Muscle of back (tissue), 11 donors: Measurements from ENCODE around the gene JARID2. TPM values are rescaled to one million over a fixed set of nuclear protein-coding genes. Genes with fewer than 3 reads are reported as not detected.
"Not testable (repeated sequence)": the region's sequence is repeated elsewhere in the genome, so short reads cannot be mapped to it uniquely, and the experiment has no call there.

Source experiments
- DNase-seq, 3 donors: peaks; one replicate each; pipeline versions ENCODE4 v3.0.0 to v3.0.0-alpha.2; 2013
- polyA plus RNA-seq, 10 donors: library from polyadenylated mRNA; unstranded; fragments of 120-200 nt; gene quantifications; one replicate each; pipeline ENCODE4 v1.2.1, GENCODE V29; 2013; ENCODE audit not compliant: insufficient read length in 10 of 10

The JARID2 gene
- polyA plus RNA-seq, 10 donors = 11.6 to 15.4 (median 14.2) TPM

DNA sequence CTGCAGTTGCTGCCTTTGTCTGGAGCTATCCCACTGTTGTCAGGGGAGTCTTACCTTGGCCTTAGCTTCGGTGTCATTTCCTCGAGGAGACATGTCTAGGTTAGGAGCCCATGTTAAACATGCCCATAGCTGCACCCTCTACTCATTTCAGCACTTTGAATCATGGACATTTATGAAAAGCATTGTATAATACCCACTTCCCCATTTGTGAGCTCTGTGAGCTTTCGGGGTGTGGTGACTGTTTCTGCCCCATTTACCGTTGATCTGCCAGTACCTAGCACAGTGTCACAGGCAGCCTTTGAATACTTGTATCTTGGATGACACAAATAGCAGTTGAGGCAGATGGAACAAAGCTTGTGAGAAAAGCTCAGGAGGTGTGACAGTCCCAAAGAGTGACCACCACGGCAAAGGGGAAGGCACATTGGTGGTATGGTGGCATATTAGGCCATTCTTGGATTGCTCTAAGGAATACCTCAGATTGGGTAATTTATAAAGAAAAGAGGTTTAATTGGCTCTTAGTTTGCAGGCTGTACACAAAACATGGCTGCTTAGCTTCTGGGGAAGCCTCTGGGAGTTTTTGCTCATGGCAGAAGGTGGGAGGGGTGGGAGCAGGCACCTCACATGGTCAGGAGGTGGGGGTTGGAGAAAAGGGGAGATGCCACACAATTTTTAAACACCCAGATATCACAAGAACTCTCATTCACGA, 42.0 kb downstream of the JARID2 start:
- no peak for DNase-seq

- DNase-seq = no peak
Observed at GRCh38 chr6:15288856-15289255, 43.0 kb downstream of the JARID2 start.

DNA sequence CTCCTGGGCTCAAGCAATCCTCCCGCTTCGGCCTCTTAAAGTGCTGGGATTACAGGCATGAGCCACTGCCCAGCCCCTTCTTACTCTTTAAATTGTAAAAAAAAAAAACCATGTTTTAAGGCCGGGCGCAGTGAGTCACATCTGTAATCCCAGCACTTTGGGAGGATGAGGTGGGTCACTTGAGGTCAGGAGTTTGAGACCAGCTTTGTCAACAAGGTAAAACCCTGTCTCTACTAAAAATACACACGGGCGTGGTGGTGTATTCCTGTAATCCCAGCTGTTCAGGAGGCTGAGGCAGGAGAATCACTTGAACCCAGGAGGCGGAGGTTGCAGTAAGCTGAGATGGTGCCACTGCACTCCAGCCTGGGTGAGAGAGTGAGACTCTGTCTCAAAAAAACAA, 43.6 kb downstream of the JARID2 start:
- DNase-seq = not testable (repeated sequence)

DNA sequence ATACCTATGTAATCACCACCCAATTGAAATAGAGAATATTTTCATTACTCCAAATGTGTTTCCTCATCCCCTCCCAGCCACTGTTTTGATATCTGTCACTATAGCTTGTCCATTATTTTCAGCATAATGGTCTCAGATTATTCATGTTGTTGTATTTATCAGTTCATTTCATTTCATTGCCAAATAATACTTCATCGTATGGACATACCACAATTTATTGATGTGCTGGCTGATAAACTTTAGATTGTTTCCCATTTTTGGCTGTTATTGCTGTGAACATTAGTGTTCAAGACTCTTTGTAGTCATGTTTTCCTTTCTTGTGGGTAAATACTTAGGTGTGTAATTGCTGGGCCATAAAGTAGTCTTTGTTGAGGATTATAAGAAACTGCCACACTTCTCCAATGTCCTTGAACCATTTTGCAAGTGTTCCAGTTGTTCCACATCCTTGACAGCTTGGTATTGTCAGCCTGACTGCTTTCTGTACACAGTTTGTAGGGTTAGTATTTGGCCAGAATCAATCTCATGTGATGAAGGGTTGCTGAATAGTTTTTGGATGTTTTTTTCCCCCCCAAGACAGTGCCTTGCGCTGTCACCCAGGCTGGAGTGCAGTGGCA, 44.3 kb downstream of the JARID2 start:
- no peak for DNase-seq

DNA sequence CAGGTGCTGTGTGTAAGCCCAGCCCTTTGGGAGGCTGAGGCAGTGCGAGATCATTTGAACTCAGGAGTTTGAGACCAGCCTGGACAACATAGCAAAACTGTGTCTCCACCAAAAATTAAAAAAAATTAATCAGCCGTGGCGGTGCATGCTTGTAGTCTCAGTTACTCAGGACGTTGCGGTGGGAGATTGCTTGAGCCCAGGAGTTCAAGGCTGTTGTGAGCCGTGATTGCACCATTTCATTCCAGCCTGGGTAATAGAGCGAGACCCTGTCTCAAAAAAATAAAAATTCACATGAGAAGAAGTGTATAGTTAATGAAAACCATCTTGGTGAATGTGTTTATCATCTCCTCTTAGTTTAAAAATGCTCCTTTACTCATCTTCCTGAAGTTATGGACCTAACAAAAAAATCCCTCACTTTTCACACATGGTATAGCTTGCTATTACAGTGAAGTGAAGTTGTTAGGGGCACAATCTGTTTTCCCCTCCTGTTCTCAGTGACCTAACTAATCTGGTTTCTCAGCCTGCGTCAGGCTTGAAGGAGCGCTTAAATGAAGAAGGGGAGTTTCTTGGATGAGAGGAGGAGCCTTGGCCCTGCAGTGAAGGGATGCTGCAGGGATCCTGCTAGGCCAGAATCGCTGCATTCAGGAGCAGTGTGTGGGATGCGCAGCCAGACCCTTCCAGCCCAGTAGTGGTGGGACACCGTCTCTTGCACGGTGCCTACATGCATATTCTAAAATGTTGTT, 45.3 kb downstream of the JARID2 start:
- DNase-seq = no peak

- no peak for DNase-seq
Observed at GRCh38 chr6:15292721-15293302, 46.9 kb downstream of the JARID2 start.

DNA sequence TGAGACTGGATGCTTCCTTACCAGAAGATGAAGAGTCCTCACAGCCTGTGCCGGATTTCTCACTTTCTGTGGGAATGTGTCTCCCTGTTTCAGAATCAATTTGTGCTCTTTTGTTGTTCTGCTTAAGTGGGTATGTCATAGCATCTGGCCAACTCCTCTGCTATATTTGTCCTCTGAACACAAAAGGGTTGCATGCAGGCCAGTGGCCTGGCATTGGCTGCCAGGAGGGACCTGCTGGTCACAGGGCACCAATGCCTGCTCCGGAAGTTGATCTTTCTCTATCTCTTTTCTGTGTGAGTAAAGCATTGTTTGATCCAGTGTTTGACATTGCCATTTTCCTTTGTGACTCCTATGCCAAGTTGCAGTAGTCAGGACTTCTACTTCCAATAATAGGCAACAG, 47.8 kb downstream of the JARID2 start:
- no peak for DNase-seq

DNA sequence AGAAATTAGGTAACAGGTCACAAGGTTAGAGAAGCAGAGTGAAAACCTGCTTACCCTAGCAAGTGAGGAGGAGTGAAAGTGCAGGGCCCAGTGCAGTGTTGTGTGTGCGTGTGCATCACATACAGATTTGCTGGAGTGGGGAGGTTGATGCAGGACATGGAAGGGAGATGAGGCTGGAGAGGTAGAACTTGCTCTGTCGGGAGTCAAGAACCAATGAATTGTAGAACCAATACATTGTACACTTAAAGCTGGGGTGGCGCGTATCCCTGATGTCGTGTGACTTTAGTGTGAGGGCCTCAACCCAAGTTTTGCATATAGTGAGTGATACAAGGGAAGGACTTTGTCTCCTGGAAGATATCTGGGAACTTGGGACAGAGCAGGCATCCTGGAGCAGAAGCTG, 48.6 kb downstream of the JARID2 start:
- no peak for DNase-seq

DNA sequence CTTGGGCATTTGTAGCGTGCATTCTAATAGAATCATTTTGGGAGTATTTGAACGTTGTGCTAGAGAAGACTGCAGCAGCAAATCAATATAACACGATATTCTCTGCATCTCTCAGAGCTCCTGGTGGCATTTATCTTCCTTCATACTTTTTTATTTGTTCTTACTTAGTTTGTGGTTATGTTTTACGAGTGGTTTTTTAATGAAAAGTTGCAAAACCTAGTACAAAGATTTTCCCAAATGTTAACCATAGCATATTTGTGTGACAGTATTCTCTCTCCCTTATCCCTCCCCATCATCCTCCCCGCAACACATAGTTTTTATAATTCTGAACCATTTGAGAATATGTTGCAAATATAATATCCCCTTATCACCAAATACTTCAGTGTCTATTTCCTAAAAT, 50.4 kb downstream of the JARID2 start:
- no peak for DNase-seq

DNA sequence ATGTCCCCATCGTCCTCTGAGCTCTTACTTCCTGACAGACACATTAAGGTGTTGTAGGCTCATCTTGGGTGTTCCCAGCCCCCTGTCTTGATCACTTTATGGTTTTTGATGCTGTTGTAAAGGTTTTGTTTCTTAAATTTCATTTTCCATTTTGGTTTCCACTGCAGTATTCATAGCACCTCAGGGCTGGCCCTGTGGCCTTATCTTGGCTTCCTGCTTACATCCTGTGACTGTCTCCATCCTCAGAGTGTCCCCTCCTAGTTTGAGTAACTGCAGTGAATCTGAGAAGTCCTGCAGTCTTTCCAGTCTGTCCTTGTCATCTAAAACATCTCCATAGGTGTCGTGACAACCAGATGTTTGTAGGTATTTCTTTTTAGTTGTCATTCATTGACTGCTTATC, 50.9 kb downstream of the JARID2 start:
- DNase-seq = no peak

DNA sequence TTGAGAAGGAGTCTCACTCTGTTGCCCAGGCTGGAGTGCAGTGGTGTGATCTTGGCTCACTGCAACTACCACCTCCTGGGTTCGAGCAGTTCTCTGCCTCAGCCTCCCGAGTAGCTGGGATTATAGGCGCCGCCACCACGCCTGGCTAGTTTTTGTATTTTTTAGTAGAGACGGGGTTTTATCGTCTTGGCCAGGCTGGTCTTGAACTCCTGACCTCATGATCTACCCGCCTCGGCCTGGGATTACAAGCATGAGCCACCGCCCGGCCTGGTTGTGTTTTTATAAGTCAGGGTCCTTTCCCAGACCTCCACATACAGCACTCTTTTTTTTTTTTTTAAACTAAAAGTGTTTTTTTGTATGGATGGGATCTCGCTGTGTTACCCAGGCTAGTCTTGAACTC, 51.3 kb downstream of the JARID2 start:
- not testable (repeated sequence) for DNase-seq

DNA sequence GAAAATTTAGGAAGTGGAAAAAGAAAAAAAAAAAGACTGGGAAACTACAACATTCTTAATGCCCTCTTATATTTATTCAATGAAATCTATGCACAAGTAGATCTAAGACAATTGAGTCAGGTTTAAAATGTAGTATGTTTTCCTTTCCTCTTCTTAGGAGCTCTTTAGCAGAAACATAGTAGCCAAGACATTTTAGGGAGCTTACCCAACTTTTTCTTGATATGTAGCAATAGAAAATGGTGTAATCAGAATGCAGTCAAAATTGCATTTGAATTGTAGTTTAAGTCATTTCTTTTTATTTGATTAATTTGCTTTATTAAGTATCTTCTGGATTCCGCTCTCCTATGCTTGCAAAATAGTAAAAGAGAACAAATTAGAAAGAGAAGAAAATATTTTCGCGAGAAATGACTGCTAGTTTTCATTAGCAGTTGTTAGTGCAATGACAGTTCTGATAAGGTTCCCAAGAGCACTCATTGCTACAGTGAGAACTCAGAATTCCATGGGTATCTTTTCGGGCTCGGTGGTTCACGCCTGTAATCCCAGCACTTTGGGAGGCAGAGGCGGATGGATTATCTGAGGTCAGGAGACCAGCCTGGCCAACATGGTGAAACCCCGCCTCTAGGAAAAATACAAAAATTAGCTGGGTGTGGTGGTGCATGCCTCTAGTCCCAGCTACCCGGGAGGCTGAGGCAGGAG, 52.2 kb downstream of the JARID2 start:
- no peak for DNase-seq

DNA sequence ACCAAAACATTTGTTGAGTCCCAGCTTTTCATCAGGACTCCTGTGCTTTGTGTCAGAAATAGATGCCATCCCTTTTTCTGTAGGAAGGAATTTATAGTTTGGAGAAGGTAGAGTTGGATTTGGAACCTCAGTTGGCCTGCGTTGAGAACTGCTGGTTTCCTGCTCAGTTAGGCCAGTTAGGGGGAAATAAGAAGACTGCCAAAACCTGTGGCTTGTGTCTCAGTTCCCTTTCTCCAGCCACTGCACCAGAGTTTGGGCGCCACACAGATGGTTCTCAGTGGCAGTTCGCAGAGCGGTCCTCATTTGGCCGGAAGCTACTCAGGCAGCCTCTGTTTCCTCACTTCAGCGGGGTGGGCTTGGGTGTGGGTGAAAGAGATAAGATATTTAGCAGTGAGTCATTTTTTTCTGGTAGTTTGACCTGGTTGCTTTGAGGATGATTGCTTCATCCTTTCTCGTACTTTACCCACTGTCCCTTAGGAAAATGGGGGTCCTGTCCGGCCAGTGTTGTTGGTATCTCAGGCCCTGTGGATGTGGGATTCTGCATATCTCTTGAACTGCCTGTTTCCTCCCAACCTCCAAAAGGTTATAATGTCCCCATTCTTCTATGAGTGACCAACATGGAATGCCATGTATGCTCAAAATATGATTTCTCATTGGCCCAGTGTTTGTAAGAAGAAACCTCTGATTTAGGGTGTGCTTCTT, 53.7 kb downstream of the JARID2 start:
- no peak for DNase-seq

DNA sequence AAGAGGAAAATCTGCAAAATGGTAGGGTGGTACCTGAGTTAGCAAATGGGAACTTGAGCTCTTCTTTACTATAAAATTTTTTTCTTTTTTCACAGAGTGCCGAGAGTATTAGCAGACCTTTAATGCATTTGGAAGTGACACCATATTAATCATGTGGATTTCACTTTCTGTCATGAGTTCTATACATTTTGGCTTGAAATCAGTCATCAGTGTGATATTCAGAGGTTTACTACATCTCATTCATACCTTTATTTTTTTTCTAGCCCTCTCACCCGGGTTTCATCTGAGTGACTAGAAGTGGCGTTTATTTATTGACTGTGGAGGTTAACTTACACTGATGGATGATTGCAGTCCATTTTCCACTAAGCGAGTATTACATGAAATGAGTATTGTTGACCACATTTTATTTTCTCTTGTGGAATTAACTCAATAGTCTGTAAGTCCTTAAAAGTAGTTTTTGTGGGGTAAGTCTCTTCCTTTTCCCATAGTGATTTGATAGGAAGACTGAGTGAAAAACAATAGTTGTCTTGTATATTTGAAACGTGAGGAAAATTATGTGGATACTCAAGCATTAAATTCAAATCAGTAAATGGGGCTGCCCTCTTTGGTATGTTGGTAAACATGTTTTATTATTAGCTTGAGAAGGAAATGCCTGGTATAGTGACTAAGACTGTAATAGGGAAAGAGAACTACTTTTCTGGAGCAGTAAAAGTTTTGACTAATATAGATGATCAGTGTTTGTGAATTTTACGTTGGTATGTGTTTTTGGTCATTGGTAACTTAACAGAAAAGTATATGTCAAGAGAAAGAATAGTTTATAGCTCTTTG, 55.5 kb downstream of the JARID2 start:
- DNase-seq = no peak

DNA sequence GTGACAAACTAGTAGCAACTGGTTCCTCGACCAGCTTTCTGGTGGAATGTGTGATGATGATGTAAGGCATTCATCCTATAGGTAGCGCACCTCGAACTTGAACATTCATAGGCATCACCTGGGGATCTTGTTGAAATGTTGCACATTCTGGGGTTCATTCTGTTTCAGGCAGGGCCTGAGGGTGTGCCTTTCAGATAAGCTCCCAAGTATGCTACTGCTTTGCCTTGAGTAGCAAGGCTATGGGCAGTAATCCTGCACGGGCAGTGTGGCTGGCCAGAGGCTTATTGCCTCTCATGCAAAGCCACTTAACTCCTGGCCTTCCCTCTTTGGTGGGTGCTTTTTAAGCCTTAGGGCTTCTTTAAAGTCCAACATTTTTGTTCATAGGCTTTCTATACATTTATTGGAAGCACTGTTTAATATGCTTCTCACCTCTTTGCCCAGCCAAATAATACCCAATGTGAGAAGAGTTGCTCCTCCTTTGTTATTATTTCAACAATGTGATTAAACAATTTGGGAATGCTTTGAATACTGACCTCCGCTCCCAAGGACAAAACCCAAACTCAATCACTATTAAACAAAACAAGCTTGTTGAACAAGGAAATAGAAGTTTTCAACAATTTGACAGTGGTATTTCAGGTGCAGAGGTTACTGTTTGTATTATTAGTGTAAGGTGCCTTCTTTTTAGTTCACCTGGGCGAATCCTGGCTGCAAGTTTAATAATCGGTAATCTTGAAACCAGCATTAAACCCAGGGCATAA, 57.5 kb downstream of the JARID2 start:
- no peak for DNase-seq

DNA sequence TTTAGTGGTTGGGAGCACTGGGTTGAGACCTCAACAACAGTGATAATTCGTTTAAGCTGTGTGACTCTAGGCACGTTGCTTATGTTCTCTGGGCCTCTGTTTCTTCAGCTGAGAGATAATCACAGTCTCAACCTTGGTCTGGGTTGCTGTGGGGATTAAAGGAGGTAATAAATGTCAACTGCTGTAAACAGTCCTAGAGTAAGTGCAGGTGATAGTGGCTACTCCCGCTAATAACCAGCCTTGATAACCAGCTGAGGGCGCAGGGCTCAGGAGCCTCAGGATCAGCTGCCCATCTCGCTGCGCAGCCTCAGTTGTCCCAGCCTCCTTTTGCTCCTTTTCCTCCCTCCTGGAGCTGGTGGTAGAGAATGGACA, 58.0 kb downstream of the JARID2 start:
- DNase-seq = no peak

DNA sequence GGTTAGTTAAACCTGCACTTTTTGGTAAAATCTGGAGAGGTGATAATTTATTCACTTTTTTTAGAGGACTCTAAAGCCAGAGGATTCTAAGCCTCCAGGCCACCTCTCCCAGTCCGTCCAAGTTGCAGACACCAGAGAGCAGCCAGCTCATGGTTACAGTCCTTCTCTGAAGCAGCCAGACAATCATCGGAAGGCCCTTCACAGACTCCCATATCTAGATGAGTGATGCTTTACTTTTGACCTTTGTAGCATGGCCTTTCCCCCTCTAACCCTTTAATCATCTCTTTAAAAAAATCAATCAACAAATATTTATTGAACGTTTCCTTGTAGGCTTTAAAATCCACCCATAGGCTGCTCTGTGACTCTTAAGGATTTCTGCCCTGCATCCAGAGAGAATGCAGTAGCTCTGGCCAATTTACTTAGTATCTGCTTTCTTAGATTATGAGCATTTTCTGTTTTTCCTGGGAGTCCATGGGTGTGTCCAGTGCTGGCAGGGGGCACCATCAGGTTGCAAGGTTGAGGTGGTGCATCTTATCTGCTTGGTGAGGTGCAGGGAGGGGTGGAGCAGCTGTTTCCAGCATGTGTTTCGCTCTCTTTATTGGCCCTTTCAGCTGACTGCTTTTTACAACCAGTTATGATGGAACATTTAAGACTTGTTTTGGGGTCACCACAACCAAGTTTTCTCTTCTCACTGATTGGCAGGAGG, 58.6 kb downstream of the JARID2 start:
- no peak for DNase-seq

GRCh38 chr6:15305496-15305895, 59.6 kb downstream of the JARID2 start:
- DNase-seq = no peak

- DNase-seq = no peak
Observed at GRCh38 chr6:15305909-15306308, 60.0 kb downstream of the JARID2 start.
